EL (cell line): ENCODE results near the gene BCO1.

ENCODE experiments used
- DNase-seq: peaks from one replicate; pipeline ENCODE4 v3.0.0-alpha.2; 2016

Gene BCO1

DNA sequence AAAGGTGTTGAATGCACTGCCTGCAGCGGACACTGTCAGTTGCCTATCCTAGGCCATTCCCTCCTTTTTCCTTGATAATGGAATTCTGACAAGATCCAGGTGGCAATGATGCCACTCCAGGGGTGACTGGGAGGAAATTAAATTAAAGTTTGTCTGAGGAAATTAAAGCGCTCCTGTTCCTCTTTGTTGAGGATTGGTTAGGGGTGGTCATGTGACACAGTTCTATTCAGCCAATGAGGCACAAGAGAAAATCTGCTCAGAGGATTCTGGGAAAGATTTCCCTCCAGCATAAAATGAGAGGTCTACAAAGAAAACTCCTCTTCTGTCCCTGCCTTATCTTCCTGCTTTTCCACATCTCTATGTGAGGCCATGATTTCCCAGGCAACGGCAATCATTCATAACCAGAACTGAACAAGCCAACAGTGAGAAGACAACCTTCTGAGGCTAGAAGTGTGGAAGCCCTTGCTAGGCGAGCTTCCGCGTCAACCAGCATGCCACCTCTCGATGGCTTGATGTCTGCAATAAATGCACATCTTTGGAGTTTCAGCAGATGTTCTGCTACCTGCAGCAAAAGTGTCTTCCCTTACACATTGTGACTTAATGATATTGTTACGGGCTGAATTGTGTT is 5.6 kb upstream of the BCO1 start:
- no peak for DNase-seq

DNA sequence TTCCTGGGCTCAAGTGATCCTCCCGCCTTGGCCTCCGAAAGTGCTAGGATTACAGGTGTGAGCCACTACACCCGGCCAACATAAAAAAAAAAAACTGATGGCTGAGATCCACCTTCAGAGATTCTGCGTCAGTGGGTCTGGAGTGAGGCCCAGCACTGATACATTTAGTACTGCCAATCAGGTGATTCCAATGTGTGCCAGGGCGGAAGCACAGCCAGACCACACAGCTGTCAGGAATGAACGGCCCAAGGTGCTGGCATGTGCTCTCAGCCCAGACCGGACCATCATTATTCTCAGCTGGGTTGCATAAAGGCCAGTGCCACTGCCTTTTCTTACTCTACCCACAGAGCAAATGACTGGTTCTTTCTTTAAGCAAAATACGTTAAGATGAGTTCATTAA is 1.2 kb upstream of the BCO1 start:
- DNase-seq = no peak

DNA sequence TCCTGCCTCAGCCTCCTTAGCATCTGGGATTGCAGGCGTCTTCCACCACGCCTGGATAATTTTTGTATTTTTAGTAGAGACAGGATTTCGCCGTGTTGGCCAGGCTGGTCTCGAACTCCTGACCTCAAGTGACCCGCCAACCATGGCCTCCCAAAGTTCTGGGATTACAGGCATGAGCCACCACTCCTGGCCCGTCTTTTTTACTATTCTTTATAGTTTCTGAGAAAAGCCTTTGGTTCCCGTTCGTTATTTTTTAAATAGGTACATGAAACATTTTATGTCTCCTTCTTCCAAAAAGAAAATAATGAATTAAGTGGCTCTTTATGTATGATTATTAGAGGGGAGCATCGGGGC is 570 bp upstream of the BCO1 start:
- no peak for DNase-seq

- no peak for DNase-seq
Measured at GRCh38 chr16:81239367-81240121, 1.1 kb downstream of the BCO1 start.

DNA sequence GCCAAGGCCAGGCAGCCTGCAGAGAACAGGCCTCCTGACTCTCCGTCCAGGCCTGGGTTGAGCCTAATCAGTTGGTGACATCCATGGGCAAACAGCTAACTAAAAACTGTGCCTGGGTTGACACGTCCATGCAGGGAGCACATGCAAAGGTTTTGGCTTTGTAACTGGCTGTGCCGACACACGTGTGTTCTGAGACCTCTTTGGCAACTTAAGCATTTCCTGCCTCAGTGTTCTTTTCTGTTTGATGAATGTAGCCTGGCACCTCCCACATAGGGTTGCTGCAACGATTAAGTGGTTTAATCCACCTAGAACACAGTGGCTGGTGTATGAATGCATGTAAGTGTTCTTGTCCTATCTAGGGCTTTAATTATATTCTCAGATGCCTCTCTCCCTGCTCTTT is 3.2 kb downstream of the BCO1 start:
- no peak for DNase-seq

- DNase-seq = no peak
Measured at GRCh38 chr16:81242977-81243618, 4.6 kb downstream of the BCO1 start.

- no peak for DNase-seq
Measured at GRCh38 chr16:81243942-81244341, 5.5 kb downstream of the BCO1 start.

- DNase-seq = peak; percentile 37
Measured at GRCh38 chr16:81251871-81252270, 13.4 kb downstream of the BCO1 start.

GRCh38 chr16:81253141-81253540 is 14.7 kb downstream of the BCO1 start:
- no peak for DNase-seq

DNA sequence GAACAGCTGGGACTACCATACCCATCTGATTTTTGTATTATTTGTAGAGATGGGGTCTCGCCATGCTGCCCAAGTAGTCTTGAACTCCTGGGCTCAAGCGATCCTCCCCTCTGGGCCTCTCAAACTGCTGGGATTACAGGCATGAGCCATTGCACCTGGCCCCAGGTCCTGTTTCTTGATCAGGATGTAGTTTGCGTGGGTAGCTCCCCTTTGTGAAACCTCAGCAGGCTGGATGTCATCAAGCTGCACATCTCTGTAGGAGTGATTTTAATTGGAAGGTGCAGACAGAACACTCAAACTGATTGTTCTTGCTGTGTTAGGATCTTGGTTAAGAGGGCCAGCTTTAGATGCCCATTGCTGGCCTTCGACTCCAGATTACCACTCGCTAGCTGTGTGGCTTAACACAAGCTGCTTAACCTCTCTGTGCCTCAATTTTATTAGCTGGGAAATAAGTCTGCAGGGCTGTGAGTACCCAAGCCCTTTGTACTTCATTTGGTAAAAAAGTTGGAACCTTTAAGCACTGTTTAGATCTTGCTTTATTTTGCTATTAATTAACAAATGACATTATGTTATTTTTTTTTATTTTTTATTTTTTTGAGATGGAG is 16.5 kb downstream of the BCO1 start:
- DNase-seq = no peak

- DNase-seq = no peak
Measured at GRCh38 chr16:81259916-81260315, 21.4 kb downstream of the BCO1 start.

GRCh38 chr16:81261049-81261648 is 22.7 kb downstream of the BCO1 start:
- DNase-seq = no peak

GRCh38 chr16:81263470-81264220 is 25.2 kb downstream of the BCO1 start:
- DNase-seq = no peak

DNA sequence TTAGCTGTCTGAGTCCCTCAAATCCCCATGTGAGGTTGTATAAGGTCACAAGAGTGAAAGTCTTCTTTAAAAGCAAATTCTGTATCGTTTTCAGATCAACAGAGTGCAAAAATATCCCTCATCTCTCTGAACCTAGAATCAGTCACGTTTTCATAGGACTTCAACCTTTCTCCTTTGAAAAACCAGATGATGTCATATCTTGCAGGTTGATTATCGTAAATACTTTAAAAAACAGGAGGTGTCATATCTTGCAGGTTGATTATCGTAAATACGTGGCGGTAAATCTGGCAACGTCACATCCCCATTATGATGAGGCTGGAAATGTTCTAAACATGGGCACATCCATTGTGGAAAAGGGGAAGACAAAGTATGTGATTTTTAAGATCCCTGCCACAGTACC is 25.9 kb downstream of the BCO1 start:
- no peak for DNase-seq

DNA sequence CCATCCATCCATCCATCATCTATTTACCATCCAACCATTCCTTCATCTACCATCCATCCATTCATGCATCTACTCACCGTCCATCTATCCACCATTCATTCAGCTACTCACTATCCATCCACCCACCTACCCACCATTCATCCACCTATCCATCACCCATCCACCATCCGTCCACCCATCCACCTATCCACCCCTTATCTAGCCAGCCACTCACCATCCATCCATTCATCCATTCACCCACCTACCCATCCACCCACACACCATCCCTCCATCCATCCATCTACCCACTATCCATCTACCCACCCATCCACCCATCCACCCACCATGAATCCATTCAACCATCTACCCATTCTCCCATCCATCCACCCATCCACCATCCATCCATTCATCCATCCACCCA is 26.6 kb downstream of the BCO1 start:
- DNase-seq = no peak

GRCh38 chr16:81265658-81266451 is 27.4 kb downstream of the BCO1 start:
- no peak for DNase-seq

- DNase-seq = no peak
Measured at GRCh38 chr16:81266680-81267095, 28.2 kb downstream of the BCO1 start.

- no peak for DNase-seq
Measured at GRCh38 chr16:81268509-81268908, 30.0 kb downstream of the BCO1 start.

DNA sequence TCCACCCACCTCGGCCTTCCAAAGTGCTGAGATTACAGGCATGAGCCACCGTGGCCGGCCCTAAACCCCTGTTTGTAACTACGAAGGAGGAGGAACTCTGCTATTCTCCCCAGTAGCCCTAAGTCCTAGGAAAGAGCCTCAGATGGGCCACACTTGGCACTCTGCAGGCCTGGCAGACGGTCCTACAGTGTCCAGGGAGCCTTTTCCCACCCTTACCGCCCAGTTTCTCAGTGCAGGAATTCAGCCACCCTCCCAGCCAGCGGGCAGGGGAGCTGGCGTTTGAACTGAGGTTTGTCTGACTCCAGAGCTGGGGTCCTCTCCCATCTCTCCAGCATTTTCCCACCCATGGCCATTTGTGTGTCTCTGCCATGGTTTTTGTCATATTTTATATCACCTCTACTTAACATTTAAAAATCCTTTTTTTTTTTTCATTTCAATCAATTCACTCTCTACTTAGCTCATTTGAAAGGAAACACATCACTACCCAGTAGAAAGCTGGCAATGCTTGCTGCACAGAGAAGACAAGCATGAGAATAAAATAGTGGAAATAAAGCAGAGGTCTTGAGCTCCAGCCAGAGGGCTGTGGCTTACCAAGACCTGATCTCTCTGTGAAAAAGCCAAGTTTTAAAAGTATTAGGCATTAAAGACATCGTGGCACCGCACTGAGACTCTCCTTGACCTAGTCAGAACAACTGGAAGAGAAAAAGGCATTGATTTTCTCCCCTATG is 34.9 kb downstream of the BCO1 start:
- DNase-seq = no peak

DNA sequence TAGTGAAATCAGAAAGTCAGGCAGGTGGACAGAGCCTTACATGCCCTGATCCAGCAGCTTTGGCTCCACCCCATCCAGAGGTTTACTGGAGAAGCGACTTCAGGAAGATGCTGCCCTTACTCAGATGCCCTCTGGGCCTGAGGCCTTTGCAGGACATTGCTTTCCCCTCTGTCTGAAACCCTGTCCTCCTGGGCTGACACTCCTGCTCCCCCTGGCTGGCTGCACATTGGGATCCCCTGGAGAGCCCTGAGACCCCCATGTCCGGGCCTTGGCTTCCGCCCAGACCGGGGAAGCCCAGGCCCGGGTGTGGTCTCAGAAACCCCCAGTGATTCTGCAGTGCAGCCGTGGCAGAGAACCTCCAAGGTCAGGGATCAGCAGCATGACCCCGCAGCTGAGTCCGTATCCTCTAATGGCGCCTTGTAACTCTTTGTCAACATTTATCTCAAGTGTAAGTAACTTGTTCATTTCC is 36.6 kb downstream of the BCO1 start:
- DNase-seq = no peak

GRCh38 chr16:81275795-81276194 is 37.3 kb downstream of the BCO1 start:
- DNase-seq = no peak
